GM18511 (cell line): Measurements from ENCODE around the gene KLHDC1.
"Not testable (repeated sequence)": the region's sequence is repeated elsewhere in the genome, so short reads cannot be mapped to it uniquely, and the experiment has no call there.

Experiments used
- ATAC-seq: cut with Tn5 transposase; IDR thresholded peaks from one replicate; pipeline ENCODE4 v1.9.1; 2021; ENCODE audit warnings: mild to moderate bottlenecking, moderate library complexity; ENCODE audit not compliant: unreplicated experiment

The KLHDC1 gene

DNA sequence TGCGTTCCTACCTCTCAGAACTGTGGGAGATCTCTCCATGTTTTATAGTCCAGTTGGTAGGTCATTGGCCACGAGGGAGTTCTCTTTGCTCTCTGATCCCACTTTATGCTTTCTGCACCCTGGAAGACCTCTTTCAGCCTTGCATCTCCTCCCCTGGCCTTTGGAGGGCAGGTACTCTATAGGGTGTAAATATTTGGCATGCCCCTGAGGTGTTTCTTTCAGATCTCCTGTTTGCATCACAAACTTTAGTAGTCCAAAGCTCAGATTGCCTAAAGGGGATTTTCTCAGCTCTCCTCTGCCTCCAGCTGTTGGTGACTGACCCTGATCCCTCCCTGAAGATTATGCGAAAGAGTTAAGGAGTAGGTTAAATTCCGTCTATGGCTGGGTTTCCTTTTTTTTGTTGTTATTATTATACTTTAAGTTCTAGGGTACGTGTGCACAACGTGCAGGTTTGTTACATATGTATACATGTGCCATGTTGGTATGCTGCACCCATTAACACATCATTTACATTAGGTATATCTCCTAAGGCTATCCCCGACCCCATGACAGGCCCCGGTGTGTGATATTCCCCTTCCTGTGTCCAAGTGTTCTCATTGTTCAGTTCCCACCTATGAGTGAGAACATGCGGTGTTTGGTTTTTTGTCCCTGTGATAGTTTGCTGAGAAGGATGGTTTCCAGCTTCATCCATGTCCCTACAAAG is 29.0 kb downstream of the KLHDC1 start:
- not testable (repeated sequence) for ATAC-seq

DNA sequence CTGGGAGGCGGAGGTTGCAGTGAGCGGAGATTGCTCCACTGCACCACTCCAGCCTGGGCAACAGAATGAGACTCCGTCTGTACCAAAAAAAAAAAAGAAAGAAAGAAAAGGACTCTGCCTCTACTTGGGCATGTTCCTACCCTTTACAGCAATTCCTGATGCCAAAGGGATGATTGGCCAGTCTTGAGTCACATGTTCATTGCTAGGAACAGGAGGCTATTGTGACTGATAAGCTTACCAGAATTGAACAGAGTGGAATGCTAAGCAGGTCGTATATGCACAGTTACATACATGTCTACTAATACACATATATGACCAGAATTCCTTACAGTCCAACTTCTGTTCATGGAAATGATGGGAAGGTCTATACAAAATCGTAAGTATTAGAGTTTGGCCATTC is 34.3 kb downstream of the KLHDC1 start:
- ATAC-seq: no peak

DNA sequence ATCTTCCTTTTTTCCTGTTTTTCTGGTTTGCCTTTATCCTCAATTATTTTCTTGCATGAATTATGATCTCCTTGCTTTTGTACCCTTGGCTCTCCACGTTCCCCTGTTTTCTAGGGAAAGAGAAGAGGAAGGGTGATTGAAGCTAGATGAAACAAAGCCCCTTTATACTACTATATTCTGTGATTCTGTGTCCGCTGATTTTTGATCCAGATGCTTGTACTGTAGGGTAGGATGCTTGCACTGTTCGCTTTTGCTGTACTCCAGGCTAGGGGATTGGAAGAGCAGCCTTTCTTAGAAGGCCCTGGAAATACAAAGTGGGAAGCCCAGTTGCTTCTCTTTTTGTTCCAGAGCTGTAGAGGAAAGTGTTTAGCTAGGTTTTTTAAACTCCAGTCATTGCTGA is 40.0 kb downstream of the KLHDC1 start:
- no peak for ATAC-seq

DNA sequence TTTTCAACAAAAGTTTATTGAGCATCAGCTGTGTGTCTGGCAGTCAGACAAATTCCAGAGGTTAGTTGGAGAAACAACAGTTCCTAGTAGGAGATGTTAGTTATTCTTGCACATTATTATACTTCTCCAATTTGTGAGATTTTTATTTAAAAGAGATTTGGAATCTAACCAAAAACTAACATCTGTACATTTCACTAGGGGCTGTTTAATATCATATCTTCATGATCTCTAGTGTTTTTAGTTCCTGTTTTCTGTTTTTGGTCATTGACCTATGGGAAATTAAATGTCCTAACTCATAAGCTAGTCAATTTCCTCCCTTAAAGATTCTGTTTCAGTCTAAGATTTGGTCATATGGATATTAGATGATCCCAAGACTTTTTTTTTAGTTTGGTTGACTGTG is 40.9 kb downstream of the KLHDC1 start:
- no peak for ATAC-seq

DNA sequence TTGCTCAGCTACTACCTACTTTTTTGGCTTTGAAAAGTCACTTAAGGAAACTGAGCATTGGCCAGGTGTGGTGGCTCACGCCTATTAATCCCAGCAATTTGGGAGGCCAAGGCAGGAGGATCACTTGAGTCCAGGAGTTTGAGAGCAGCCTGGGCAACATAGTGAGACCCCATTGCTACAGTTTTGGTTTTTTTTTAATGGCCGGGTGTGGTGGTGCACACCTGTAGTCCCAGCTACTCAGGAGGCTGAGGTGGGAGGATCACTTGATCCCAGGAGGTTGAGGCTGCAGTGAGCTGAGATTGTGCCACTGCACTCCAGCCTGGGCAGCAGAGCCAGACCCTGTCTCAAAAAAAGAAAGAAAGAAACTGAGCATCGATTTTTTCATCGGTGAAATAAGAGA is 42.7 kb downstream of the KLHDC1 start:
- not testable (repeated sequence) for ATAC-seq

DNA sequence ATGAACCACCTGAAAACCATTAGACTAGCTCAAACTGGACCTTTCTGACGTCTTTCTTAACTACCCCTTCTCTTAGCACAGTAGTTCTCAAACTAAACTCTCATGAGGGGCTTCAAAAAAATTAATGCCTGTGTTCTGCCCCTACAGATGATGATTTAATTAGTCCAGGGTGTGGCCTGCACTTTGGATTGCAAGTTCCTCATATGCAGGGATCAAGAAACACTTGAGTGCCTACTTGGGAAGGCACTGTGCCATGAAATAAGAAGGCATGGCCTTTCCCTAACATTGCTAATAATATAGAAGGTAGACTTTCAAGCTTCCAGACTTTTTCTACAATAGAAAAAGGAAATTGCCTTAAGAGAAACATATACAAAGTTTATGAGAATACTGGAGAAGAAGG is 52.3 kb downstream of the KLHDC1 start:
- ATAC-seq: no peak

DNA sequence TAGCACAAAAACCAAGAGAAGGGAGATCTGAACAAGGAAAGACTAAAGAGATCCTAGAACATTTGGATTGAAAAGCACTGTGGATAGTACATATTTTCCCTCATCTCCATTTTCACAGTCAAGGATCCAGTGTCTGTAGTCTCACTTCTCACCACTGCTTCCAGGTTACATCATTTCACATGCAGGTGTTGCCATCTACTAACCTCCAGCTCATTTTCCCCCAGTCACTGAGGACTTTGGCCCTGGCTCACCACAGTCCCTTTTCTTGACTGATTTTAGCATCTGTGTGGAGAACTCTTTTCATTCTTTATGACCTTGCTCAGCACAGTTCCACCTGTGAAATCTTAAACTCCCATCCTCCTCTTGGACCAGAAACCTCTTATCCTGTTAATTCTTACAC is 53.6 kb downstream of the KLHDC1 start:
- not testable (repeated sequence) for ATAC-seq

DNA sequence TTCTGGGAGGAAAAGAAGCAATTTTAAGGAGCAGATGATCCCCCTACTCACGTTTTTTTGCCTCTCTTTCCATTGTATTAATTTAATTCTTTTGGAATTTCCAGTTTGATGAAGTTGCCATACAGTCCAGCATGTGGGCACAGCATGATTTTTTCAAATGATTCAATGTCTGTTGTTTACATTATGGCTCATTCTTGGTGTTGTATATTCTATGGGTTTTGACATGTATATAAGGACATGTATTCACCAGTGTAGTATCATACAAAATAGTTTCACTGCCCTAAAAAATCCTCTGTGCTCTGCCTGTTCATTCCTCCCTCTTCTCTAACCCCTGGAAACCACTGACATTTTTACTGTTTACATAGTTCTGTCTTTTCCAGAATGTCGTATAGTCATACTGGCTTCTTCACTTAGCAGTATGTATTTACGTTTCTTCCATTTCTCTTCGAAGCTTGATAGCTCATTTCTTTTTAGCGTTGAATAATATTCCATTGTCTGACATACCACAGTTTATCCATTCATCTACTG is 61.7 kb downstream of the KLHDC1 start:
- no peak for ATAC-seq

DNA sequence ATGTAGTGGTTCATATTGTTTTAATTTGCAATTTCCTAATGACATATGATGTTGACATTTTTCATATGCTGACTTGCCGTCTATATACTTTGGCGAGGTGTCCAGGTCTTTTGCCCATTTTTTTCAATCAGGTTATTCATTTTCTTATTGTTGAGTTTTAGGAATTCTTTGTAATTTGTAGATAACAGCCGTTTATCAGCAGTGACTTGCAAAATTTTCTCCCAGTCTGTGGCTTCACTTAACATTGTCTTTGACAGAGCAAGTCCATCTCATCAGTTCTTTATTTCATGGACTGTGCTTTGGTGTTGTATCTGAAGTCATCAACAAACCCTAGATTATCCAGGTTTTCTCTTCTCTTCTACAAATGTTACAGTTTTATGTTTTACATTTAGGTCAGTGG is 62.5 kb downstream of the KLHDC1 start:
- no peak for ATAC-seq

DNA sequence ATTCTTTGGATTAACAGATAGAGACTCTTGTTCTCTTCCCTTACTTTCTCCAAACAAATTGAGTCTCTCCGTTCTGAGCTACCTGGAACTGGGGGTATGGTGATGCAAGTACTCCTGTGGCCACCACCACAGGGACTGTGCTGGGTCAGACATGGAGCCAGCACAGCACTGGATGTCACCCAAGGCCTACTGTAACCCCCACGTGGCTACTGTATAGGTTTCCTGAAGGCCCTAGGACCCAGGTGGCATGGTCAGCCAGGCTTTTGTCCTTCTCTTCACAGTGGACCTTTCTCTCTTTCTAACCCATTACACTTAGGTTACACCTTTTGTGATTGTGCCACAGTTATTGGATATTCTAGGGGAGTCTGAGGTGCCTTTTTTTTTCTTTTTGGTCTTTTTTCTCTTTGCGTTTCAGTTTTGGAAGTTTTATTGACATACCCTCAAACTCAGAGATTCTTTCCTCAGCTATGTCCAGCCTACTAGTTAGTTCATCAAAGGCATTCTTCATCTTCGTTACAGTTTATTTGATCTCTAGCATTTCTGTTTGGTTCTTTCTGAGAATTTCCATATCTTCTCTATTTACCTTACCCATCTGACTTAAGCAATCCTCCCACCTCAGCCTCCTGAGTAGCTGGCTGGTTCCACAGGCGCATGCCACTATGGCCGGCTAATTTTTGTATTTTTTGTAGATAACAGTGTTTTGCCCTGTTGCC is 69.1 kb downstream of the KLHDC1 start:
- ATAC-seq: no peak

DNA sequence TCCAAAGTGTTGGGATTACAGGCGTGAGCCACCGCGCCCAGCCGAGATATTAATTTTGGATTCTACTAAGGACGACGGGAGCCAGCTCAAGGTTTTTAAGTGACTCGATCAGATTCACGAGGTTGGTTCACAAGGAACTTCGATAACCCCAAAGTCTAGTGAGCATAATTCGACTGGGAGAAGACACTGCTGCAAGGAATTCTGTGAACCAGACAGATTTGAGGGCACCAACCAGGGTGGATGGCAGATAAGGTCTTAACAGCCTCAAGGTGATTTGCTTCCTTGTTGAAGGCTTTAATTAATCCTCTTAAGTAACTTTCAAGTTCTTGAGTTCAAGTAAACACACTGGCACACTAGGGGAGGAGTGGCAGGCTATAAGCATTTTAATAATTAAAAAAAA is 73.9 kb downstream of the KLHDC1 start:
- no peak for ATAC-seq

DNA sequence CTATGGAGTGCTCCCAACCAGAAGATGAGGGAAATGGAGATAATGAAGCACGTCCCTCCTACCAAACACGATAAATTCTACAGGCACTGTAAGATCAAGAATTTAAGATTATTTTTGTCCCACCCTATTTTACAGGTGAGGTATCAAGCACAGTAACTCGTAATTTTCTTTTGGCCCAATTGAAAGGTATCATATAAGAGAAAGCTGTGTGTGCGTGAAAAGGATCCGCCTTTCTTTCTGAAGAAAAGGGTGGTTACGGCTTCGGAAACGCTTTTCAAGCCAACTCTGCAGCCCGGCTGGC is 74.3 kb downstream of the KLHDC1 start:
- ATAC-seq: no peak

DNA sequence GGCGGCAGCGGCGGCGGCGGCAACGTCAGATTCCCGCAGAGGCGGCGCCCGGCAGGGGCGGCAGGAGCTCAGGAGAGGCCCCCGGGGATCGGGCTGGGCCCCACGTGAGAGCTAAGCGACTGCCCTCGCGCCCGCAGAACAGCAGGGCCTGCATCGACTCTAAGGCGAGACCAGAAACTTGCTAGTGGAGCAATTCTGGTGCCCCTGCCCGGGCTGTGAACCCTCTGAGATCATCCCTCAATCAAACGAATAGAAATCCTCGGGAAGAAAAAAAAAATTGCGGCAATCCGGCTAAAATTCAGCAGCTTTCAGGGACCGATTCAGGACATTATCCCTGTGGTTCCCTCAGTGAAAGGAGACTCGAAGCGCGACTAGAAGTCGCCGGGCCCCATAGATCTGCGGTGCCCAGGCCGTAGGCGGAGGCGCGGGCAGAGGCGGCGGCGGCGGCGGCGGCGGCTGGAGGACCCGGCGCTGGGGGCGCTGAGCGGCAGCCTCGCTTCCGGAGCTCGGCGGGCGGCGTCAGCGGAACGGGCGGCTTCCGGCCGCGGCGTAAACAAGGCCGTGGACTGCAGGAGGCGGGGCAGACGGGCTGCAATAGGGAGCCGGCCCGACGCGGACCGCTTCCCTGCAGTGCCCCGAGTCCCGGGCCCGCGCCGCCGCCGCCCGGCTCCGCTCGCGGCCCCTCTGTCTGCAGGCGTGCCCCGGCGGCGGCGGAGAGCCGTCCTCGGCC is 74.8 kb downstream of the KLHDC1 start, which contains the start of gene KLHDC2:
TSS of gene KLHDC2 (plus strand) at position 583 of the 730 bp plus-strand sequence. CDS start 316 bp downstream, outside the sequence.
- peak; percentile 94 for ATAC-seq

DNA sequence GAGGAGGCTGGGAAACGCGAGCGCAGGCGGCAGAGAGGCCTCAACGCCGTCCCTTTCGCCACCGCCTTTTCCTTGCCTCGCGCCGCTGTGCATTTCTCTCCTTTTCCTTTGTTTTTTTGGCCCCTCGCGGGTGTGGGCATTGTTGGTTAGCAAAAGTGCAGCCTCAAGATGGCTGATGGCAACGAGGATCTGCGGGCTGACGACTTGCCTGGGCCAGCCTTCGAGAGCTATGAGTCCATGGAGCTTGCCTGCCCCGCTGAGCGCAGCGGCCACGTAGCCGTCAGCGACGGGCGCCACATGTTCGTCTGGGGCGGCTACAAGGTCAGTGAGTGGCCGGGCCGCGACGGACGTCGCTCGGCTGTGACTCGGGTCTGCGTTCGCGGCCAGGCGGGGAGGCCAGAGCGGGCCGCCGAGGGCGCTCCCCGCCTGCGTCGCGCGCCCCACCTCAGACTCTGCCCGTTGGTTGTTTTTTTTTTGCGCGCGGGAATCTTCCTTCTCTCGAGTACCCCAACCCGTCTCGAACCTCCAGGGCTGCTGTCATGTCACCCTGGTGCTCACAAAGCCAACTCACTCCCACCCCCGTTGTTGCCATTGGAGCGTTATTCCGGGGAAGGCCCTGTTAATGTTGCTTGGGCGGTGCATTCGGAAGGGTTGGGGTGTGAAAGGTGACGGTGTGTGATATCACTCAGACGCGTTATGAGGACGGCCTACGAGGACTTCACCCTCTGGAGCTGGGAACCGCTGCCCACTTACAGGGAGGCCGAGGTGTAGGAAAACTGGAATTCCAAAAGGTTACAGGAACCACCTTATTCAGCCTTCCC is 75.6 kb downstream of the KLHDC1 start:
- ATAC-seq: peak; percentile 32

DNA sequence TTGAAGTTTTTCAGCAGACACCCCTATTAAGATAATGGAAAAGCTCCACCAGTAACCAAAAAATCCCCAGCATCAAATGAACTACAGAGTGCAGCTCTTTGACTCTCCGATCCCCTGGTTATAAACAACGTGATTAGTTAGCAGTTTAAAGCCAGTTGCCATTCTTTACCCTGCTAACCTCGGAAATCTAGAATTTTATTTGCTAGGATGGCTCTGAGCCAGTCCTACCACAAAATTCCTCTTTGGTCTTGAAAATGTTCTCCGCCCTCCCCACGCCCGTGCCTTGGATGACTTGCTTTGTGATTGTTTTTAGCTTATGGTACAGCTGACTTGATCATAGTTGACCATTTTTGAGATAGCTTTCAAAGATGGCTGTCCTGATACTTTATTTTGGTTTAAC is 76.3 kb downstream of the KLHDC1 start:
- ATAC-seq: no peak

DNA sequence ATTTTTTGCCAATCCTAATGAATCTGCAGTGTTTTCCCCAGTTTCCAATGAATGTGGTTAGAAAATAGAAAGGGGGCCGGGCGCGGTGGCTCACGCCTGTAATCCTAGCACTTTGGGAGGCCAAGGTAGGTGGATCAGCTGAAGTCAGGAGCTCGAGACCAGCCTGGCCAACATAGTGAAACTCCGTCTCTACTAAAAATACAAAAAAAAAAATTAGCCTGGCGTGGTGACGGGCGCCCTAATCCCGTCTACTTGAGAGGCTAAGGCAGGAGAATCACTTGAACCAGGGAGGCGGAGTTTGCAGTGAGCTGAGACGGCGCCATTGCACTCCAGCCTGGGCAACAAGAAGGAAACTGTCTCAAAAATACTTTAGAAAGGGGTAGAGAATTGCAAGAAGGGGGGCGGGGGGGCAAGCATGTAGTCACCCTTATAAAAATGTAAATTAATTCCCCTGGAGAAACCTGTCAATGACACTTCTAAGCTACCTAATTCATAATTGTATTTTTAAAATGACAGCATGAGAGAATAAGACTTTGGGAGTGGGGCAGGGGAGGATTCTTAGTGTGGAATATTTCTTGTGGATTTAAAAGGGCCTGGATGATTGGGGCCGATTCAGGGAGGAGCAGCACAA is 76.8 kb downstream of the KLHDC1 start:
- no peak for ATAC-seq

DNA sequence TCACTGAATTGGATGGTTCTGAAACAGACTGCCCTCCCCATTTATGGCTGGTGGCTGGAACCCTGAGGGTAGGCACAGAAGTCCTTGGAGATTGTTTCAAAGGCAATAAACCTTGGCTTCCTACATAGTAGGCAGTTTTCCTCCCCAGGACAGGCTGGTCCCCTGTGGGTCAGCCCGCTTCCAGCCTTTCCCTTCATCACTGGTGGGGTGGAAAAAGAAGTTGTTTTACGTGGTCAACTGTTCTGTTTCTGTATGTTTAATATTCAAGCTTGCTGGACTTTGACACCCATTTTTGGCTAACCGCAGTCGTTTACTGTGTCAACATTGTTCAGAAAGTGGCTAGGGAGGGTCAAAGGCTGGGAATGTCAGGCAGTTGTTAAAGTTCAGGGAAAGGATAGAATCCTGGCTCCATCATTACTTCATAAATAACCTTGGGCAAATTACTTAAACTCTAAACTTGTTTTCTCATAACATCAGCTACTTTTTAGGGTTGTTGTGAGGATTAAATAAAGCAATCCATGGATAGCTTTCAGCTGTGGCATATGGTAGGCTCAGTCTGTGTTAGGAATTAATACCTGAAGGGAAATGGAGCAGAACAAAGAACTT is 77.4 kb downstream of the KLHDC1 start:
- ATAC-seq: no peak

DNA sequence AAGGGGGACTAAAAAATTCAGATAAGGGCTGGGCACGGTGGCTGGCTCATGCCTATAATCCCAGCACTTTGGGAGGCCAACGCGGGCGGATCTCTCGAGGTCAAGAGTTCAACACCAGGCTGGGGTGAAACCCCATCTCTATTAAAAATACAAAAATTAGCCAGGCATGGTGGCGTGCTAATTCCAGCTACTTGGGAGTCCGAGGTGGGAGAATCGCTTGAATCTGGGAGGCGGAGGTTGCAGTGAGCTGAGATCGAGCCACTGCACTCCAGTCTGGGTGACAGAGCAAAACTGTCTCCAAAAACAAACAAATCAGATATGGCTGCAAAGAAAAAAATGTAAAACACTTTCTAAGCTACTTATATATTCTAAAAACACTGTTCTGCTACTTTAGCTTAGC is 78.8 kb downstream of the KLHDC1 start:
- not testable (repeated sequence) for ATAC-seq

DNA sequence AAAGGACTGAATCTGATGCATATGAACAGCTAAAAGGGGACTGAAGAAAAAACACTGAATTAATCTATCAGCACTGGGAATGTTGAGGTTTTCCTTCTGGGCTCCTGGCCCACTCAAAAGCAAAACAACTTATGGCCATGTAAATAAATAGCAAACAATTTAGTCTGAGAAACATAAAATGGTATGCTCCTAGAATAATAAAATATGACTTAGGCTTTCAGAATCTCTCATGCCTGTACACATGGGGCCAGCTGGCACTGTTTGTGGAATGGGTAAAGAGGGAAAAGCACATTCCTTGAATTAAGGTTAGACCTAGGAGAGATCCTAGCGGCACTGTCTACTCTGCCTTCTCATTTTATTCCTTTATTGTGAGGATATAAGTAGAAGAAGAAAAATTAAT is 81.2 kb downstream of the KLHDC1 start:
- no peak for ATAC-seq

DNA sequence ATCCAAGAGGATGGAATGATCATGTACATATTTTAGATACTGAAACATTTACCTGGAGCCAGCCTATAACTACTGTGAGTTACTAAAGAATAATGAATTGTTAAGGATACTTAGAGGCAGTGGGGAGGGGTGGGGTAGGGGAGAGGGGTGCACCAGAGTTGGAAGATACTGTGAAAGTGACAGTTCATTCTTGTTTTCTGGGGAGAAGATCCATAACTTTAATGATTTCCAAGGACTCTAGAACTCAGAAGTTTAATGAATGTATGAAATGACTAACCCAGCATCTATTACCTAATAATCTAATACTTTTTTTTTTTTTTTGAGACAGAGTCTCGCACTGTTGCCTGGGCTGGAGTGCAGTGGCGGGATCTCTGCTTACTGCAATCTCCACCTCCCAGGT is 85.5 kb downstream of the KLHDC1 start:
- no peak for ATAC-seq
